ENCODE data around the gene TMEM161B.

Gene TMEM161B

DNA sequence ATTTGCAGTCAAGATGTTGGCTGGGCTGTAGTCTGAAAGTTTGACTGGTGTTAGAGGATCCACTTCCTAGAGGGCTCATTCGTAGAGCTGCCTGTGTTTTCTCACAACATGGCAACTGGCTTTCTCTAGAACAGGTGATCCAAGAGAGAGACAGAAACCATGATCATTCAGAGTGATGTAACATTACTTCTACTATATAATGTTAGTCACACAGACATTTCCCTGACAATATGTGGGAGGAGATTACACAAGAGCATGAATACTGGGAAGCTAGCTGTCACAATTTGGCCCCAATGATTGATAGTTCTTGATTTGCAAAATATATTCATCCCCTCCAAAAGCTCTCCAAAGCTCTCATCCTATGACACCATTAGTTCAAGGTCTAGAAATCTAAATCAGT lies 10.9 kb upstream of the TMEM161B start:
- TF ChIP-seq, protein P1, sequence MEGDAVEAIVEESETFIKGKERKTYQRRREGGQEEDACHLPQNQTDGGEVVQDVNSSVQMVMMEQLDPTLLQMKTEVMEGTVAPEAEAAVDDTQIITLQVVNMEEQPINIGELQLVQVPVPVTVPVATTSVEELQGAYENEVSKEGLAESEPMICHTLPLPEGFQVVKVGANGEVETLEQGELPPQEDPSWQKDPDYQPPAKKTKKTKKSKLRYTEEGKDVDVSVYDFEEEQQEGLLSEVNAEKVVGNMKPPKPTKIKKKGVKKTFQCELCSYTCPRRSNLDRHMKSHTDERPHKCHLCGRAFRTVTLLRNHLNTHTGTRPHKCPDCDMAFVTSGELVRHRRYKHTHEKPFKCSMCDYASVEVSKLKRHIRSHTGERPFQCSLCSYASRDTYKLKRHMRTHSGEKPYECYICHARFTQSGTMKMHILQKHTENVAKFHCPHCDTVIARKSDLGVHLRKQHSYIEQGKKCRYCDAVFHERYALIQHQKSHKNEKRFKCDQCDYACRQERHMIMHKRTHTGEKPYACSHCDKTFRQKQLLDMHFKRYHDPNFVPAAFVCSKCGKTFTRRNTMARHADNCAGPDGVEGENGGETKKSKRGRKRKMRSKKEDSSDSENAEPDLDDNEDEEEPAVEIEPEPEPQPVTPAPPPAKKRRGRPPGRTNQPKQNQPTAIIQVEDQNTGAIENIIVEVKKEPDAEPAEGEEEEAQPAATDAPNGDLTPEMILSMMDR (IDR thresholded peaks at IDR 0.05; ENCODE audit: insufficient read depth, low read length, poor library complexity, severe bottlenecking), result no peak
- no peak for TF ChIP-seq EZH2phosphoT487 (conservative IDR thresholded peaks at IDR 0.05; ENCODE audit: low read length)
- H3K4me3 ChIP-seq (ENCODE audit: insufficient read depth, low read length, poor library complexity, severe bottlenecking), result no peak overlapping the region

DNA sequence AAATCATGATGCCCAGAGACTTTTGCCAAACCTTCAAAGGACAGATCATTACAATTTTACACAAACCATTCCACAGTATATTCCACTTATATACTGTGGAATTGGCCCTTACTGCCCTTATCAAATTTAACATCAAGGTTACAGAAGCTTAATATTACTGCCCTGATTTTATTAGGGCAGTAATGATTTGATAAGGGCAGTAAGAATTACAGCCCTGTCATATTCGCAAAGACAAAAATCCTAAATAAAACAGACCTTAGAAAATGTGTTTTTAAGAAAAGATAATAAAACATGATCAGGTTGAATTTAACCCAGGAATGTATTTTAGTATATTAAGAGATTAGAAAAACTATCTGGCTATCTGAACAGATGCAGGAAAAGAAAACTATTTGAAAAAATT lies 7.7 kb upstream of the TMEM161B start:
- Histone ChIP-seq H3K4me3 (ENCODE audit: insufficient read depth, low read length, poor library complexity, severe bottlenecking) (no peak overlapping the region), H3K9ac (ENCODE audit: low read length) (no peak overlapping the region), H3K9me2 (replicated peaks; ENCODE audit: insufficient read depth, low read length) (no peaks in the 10 kb centered on the region), H3K27me3 (ENCODE audit: low read length) (no peaks in the 10 kb centered on the region), H3F3A (ENCODE audit: insufficient read depth) (no peaks in the 10 kb centered on the region; the same call in 1 of the 2 replicates), H3K79me2 (ENCODE audit: insufficient read depth, low read length) (peaks cover 19% of the 10 kb centered on the region), H2AFZ (ENCODE audit: low read depth, low read length, severe bottlenecking) (no peak overlapping the region), H3K9me3 (ENCODE audit: insufficient read depth, low read length) (no peaks in the 10 kb centered on the region), H3K4me2 (ENCODE audit: low read depth, low read length, poor library complexity, severe bottlenecking) (no peak overlapping the region), H4K20me1 (ENCODE audit: low read depth, low read length) (no peaks in the 10 kb centered on the region), H3K27ac (ENCODE audit: low read depth, low read length) (no peak overlapping the region), H3K36me3 (ENCODE audit: low read length) (peaks cover 37% of the 10 kb centered on the region)
- no peak for TF ChIP-seq EZH2phosphoT487 (conservative IDR thresholded peaks at IDR 0.05; ENCODE audit: low read length)
- TF ChIP-seq, protein P1 (IDR thresholded peaks at IDR 0.05; ENCODE audit: insufficient read depth, low read length, poor library complexity, severe bottlenecking), result no peak

More for the DNA sequence above, 10.9 kb upstream of the TMEM161B start:
- no peaks in the 10 kb centered on the region for H4K20me1 ChIP-seq (ENCODE audit: low read depth, low read length)
- no peaks in the 10 kb centered on the region for H3K9me3 ChIP-seq (ENCODE audit: insufficient read depth, low read length)
- no peak overlapping the region for H2AFZ ChIP-seq (ENCODE audit: low read depth, low read length, severe bottlenecking)
- H3K9ac ChIP-seq (ENCODE audit: low read length), result no peak overlapping the region
- H3F3A ChIP-seq (ENCODE audit: insufficient read depth), result no peaks in the 10 kb centered on the region; the same call in 1 of the 2 replicates
- no peaks in the 10 kb centered on the region for H3K27me3 ChIP-seq (ENCODE audit: low read length)
- H3K27ac ChIP-seq (ENCODE audit: low read depth, low read length), result no peak overlapping the region
- peaks cover 31% of the 10 kb centered on the region for H3K36me3 ChIP-seq (ENCODE audit: low read length)
- H3K4me2 ChIP-seq (ENCODE audit: low read depth, low read length, poor library complexity, severe bottlenecking), result no peak overlapping the region
- no peaks in the 10 kb centered on the region for H3K9me2 ChIP-seq (replicated peaks; ENCODE audit: insufficient read depth, low read length)
- no peaks in the 10 kb centered on the region for H3K79me2 ChIP-seq (ENCODE audit: insufficient read depth, low read length)

DNA sequence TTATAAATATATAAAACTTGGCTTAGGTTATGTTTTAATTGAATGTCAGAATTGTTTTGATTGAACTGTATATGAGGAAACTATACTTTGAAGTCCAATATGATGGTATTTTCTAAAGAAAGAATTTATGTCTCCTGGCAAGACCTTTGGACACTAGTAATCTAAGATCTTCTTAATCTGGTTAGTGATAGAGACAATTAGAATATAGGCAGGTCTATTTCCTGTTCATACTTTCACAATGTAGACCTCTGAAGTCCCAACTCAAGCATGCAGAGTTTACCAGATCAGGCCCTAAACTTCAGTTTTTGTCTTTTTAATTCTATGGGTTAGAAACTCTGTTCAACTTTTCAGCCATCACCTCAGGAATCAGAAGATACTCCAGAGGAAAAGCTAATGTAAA lies 6.9 kb upstream of the TMEM161B start:
- no peaks in the 10 kb centered on the region; the same call in 1 of the 2 replicates for H3F3A ChIP-seq (ENCODE audit: insufficient read depth)
- H3K4me3 ChIP-seq (ENCODE audit: insufficient read depth, low read length, poor library complexity, severe bottlenecking), result no peak overlapping the region
- no peaks in the 10 kb centered on the region for H3K9me3 ChIP-seq (ENCODE audit: insufficient read depth, low read length)
- H3K4me2 ChIP-seq (ENCODE audit: low read depth, low read length, poor library complexity, severe bottlenecking), result no peak overlapping the region
- peaks cover 40% of the 10 kb centered on the region for H3K36me3 ChIP-seq (ENCODE audit: low read length)
- no peak overlapping the region for H3K9ac ChIP-seq (ENCODE audit: low read length)
- H3K79me2 ChIP-seq (ENCODE audit: insufficient read depth, low read length), result peaks cover 25% of the 10 kb centered on the region
- H3K9me2 ChIP-seq (replicated peaks; ENCODE audit: insufficient read depth, low read length), result no peaks in the 10 kb centered on the region
- no peak overlapping the region for H2AFZ ChIP-seq (ENCODE audit: low read depth, low read length, severe bottlenecking)
- H3K27ac ChIP-seq (ENCODE audit: low read depth, low read length), result no peak overlapping the region
- H3K27me3 ChIP-seq (ENCODE audit: low read length), result no peaks in the 10 kb centered on the region
- H4K20me1 ChIP-seq (ENCODE audit: low read depth, low read length), result no peaks in the 10 kb centered on the region
- no peak for TF ChIP-seq EZH2phosphoT487 (conservative IDR thresholded peaks at IDR 0.05; ENCODE audit: low read length)
- TF ChIP-seq, protein P1 (IDR thresholded peaks at IDR 0.05; ENCODE audit: insufficient read depth, low read length, poor library complexity, severe bottlenecking), result no peak

All from SU-DHL-6 (cell line).